ENCODE data around the gene VWA5B2.
A peak's percentile ranks its signal among the peaks of the same experiment; 100 is the strongest.

Gene VWA5B2

GRCh38 chr3:184230081-184230602 is 757 bp downstream of the VWA5B2 start:
- no peak for TF ChIP-seq CTCF (IDR thresholded peaks at IDR 0.05; ENCODE audit: low read depth, low read length, missing control alignments)
- H3K4me3 ChIP-seq (ENCODE audit: low read depth, low read length) = peak overlapping the region; percentile 33
- in situ Hi-C loops (cut with HindIII; ENCODE audit: low sequenced_read_pairs) = loop anchor here (25.0 kb wide), 1 partner anchor 343 kb away; the partner anchor contains the start of gene PARL
- no peak for DNase-seq (ENCODE audit: low read depth)

GRCh38 chr3:184230603-184231528 is 1.5 kb downstream of the VWA5B2 start:
- in situ Hi-C loops (cut with HindIII; ENCODE audit: low sequenced_read_pairs) = loop anchor here (25.0 kb wide), 1 partner anchor 344 kb away; the partner anchor contains the start of gene PARL
- no peak for TF ChIP-seq CTCF (IDR thresholded peaks at IDR 0.05; ENCODE audit: low read depth, low read length, missing control alignments)
- no peak for DNase-seq (ENCODE audit: low read depth)
- H3K4me3 ChIP-seq (ENCODE audit: low read depth, low read length) = no peak overlapping the region

- in situ Hi-C loops (cut with HindIII; ENCODE audit: low sequenced_read_pairs) = loop anchor here (25.0 kb wide), 1 partner anchor 344 kb away; the partner anchor contains the start of gene PARL
- DNase-seq (ENCODE audit: low read depth) = no peak
- TF ChIP-seq CTCF (IDR thresholded peaks at IDR 0.05; ENCODE audit: low read depth, low read length, missing control alignments) = no peak
- no peak overlapping the region for H3K4me3 ChIP-seq (ENCODE audit: low read depth, low read length)
These were observed 2.3 kb downstream of the VWA5B2 start for GRCh38 chr3:184231671-184232070.

GRCh38 chr3:184233127-184233843 is 3.9 kb downstream of the VWA5B2 start:
- no peak for TF ChIP-seq CTCF (IDR thresholded peaks at IDR 0.05; ENCODE audit: low read depth, low read length, missing control alignments)
- no peak overlapping the region for H3K4me3 ChIP-seq (ENCODE audit: low read depth, low read length)
- no peak for DNase-seq (ENCODE audit: low read depth)
- in situ Hi-C loops (cut with HindIII; ENCODE audit: low sequenced_read_pairs) = loop anchor here (25.0 kb wide), 1 partner anchor 346 kb away; the partner anchor contains the start of gene PARL

- in situ Hi-C loops (cut with HindIII; ENCODE audit: low sequenced_read_pairs) = loop anchor here (25.0 kb wide), 1 partner anchor 347 kb away; the partner anchor contains the start of gene PARL
- no peak for TF ChIP-seq CTCF (IDR thresholded peaks at IDR 0.05; ENCODE audit: low read depth, low read length, missing control alignments)
- DNase-seq (ENCODE audit: low read depth) = peak; percentile 62
- H3K4me3 ChIP-seq (ENCODE audit: low read depth, low read length) = no peak overlapping the region
These were observed 4.8 kb downstream of the VWA5B2 start for GRCh38 chr3:184234224-184234623.

Measured in astrocyte of the cerebellum (primary cell).